Effector memory CD4-positive, alpha-beta T cell (primary cell): ENCODE measurements around the gene ZBTB39.

ENCODE experiments used
- DNase-seq, 3 donors: peaks; one replicate each; pipeline ENCODE4 v3.0.0-alpha.2; 2020
- H3K27ac ChIP-seq: 2 replicates; pipeline ENCODE4 v1.7.0; 2013; ENCODE audit warnings: mild to moderate bottlenecking, low read length, moderate library complexity; ENCODE audit not compliant: insufficient read depth, poor library complexity, severe bottlenecking
- H3K27me3 ChIP-seq: replicated peaks from 2 replicates; pipeline ENCODE4 v1.7.0; 2013; ENCODE audit warnings: mild to moderate bottlenecking, low read length; ENCODE audit not compliant: insufficient read depth, control insufficient read depth, poor library complexity, severe bottlenecking
- H3K36me3 ChIP-seq: 2 replicates; pipeline ENCODE4 v1.7.0; 2013; ENCODE audit warnings: mild to moderate bottlenecking, low read length, moderate library complexity; ENCODE audit not compliant: control insufficient read depth, insufficient read depth
- H3K4me1 ChIP-seq: 2 replicates; pipeline ENCODE4 v1.7.0; 2013; ENCODE audit warnings: low read length, mild to moderate bottlenecking; ENCODE audit not compliant: control insufficient read depth, insufficient read depth, poor library complexity, severe bottlenecking
- H3K4me3 ChIP-seq: 2 replicates; pipeline ENCODE4 v1.7.0; 2013; ENCODE audit warnings: low read length, low read depth, mild to moderate bottlenecking; ENCODE audit not compliant: insufficient read depth, poor library complexity, severe bottlenecking
- H3K9me3 ChIP-seq: 2 replicates; pipeline ENCODE4 v1.7.0; 2013; ENCODE audit warnings: mild to moderate bottlenecking, low read length, moderate library complexity; ENCODE audit not compliant: control insufficient read depth

ZBTB39 gene

DNA sequence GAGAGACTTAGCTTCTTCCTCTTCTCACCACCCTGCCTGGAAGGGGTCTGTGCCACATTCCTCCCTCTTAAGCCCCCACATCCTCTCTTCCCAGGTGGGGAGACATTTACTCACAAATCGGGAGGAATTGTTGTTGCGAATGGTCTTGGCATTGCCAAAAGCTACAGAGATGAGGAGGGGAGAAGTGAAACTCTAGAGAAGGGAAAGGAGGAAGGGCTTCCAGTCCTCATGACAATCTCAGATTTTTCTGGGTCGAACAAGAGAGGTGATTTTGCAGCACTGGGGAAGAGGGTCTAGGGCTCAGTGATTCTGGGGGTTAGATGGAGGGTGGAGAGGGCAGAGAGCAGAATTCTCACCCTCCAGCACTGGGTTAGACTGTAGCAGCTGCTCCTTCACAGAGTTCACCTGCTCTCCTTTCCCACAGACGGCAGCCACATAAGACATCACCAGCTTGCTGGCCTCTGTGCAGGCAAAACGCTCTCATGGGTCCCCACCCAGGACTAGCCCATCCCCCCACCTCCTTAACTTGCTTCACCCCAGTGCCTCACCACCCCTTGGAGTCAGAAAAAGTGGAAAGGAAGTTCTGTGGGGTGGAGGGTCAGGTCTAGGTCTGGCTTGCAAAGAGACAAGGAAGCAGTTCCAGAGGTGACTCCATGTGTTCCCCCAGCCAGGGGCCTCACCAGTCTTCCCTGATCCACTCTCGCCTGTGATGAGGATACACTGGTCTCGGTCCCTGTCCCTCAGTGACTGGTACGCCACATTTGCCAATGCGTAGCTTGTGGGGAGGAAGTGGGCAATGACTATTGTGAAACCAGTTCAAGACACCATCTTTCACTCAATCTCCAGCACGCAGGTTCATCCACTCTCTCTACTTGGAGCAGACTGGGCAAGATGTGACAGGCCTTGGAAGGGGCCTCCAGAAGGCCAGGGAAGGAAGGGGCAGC is 40.9 kb upstream of the ZBTB39 start:
- Histone ChIP-seq H3K9me3 (no peaks in the 10 kb centered on the region), H3K36me3 (no peaks in the 10 kb centered on the region), H3K27me3 (no peaks in the 10 kb centered on the region), H3K4me1 (peaks cover 3% of the 10 kb centered on the region), H3K27ac (no peak overlapping the region), H3K4me3 (no peak overlapping the region)
- no peak for DNase-seq

DNA sequence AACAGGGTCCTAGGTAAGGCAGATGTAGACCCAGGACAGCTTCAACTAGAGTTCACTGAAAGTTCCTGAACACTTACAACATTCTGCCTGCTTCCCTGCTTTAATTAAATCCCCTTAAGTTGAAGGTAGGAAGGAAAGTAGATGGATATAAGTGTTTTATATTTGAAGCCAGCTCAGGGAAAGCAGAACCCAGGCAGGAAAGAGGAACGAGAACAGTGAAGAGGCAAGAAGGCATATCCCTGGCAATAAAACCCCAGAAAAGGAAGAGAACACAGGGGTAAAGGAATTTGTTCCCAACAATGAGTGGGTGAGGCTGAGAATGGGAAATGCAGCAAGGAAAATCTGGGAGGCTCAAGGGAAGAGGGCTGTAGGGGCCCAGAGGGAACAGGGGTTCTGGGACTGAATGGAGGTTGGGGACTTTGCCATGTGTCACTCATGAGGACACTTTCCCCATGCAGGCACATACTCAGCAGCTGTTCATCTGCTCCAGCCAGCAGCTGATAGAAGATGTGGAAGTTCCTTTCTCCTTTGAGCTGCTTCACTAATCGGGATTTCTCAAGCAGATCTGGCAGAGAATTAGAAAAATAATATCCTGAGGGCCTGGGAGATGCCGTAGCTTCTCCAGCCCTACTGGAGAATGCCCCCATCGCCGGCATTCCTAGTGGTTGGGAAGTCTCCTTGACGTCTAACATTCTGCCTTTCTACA is 39.9 kb upstream of the ZBTB39 start:
- no peaks in the 10 kb centered on the region for H3K27me3 ChIP-seq

GRCh38 chr12:57044889-57045288 is 38.5 kb upstream of the ZBTB39 start:
- Histone ChIP-seq H3K4me1 (peaks cover 3% of the 10 kb centered on the region), H3K9me3 (no peaks in the 10 kb centered on the region), H3K4me3 (no peak overlapping the region), H3K27me3 (no peaks in the 10 kb centered on the region), H3K36me3 (no peaks in the 10 kb centered on the region), H3K27ac (no peak overlapping the region)
- DNase-seq = no peak

More for the DNA sequence above, 39.9 kb upstream of the ZBTB39 start:
- no peaks in the 10 kb centered on the region for H3K9me3 ChIP-seq
- no peak overlapping the region for H3K4me3 ChIP-seq
- peaks cover 3% of the 10 kb centered on the region for H3K4me1 ChIP-seq
- no peak overlapping the region for H3K27ac ChIP-seq
- DNase-seq = no peak
- H3K36me3 ChIP-seq = no peaks in the 10 kb centered on the region

GRCh38 chr12:57044468-57044867 is 38.1 kb upstream of the ZBTB39 start:
- no peak overlapping the region for H3K4me3 ChIP-seq
- H3K27me3 ChIP-seq = no peaks in the 10 kb centered on the region
- no peaks in the 10 kb centered on the region for H3K36me3 ChIP-seq
- no peak overlapping the region for H3K27ac ChIP-seq
- DNase-seq = no peak
- no peaks in the 10 kb centered on the region for H3K9me3 ChIP-seq
- H3K4me1 ChIP-seq = peaks cover 3% of the 10 kb centered on the region

- Histone ChIP-seq H3K9me3 (no peaks in the 10 kb centered on the region), H3K27me3 (no peaks in the 10 kb centered on the region), H3K4me1 (peaks cover 2% of the 10 kb centered on the region), H3K36me3 (no peaks in the 10 kb centered on the region), H3K4me3 (no peak overlapping the region), H3K27ac (no peak overlapping the region)
- no peak for DNase-seq
Measured at GRCh38 chr12:57042695-57043094, 36.3 kb upstream of the ZBTB39 start.

DNA sequence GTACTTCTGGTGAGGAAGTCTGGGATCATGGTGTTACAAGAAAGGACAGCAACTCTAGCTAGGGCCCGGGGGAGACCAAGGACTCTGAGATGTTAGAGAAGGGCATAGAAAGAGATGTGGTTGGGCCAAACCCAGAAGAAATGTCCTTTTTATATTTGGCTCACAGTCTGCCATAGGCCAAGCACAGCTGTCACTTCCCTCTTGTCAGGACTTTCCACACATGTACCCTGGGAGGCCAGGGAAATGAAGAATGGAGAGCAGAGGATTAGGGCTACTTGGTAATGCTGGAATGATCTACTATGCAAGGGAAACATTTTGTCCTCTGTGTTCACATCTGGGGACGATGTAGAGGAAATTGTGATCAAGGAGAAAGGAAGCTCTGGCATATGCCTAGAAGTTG is 34.4 kb upstream of the ZBTB39 start:
- no peaks in the 10 kb centered on the region for H3K36me3 ChIP-seq
- H3K27ac ChIP-seq = no peak overlapping the region
- no peaks in the 10 kb centered on the region for H3K27me3 ChIP-seq
- no peak for DNase-seq
- H3K9me3 ChIP-seq = no peaks in the 10 kb centered on the region
- no peak overlapping the region for H3K4me3 ChIP-seq
- H3K4me1 ChIP-seq = no peaks in the 10 kb centered on the region

DNA sequence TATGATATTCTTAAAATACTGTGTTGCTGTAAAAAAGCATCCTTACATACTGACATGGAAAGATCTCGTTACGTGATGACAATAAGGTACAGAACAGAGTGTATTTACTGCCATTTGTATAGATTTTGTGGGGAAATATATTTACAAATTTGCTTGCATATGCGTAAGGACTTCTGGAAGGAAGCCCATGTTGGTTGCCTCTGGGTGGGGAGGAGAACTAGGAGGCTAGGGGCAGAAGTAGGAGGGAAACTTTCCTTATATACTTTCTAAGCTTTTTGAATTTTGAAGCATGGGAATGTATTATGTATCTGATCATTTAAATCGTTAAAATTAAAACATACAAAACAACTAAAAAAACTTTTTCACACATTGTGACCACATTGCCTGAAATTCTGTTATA is 33.9 kb upstream of the ZBTB39 start:
- no peak for DNase-seq
- Histone ChIP-seq H3K9me3 (no peaks in the 10 kb centered on the region), H3K4me3 (no peak overlapping the region), H3K27me3 (no peaks in the 10 kb centered on the region), H3K27ac (no peak overlapping the region), H3K36me3 (no peaks in the 10 kb centered on the region), H3K4me1 (no peaks in the 10 kb centered on the region)

- Histone ChIP-seq H3K4me1 (no peaks in the 10 kb centered on the region), H3K27ac (no peak overlapping the region), H3K27me3 (no peaks in the 10 kb centered on the region), H3K9me3 (no peaks in the 10 kb centered on the region), H3K36me3 (no peaks in the 10 kb centered on the region), H3K4me3 (no peak overlapping the region)
- DNase-seq = no peak
Measured at GRCh38 chr12:57039016-57039798, 32.9 kb upstream of the ZBTB39 start.

DNA sequence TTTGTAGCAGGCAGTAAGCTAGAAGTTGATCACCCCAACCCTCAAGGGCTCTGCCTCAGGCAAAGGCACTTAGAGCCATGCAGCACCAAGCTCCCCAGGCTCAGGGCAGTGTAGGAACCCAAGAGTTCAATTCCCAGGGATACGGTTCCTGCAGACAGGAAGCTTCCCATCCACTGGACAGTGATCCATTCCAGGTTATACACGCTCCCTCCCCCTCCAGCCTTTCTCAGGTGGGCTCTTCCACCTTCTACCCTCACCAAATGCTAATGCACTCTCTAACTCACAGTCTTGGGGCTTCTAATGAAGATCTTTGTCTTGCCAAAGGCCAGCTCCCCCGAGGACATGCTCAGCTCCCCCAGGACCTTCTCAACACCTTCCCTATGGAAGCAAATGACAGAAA is 30.9 kb upstream of the ZBTB39 start:
- H3K27me3 ChIP-seq = no peaks in the 10 kb centered on the region
- no peaks in the 10 kb centered on the region for H3K9me3 ChIP-seq
- H3K36me3 ChIP-seq = no peaks in the 10 kb centered on the region
- DNase-seq = no peak
- H3K27ac ChIP-seq = no peak overlapping the region
- no peaks in the 10 kb centered on the region for H3K4me1 ChIP-seq
- H3K4me3 ChIP-seq = no peak overlapping the region
